Osteoblast (primary cell): Measurements from ENCODE around the gene CYP3A4. TPM values are rescaled to one million over a fixed set of nuclear protein-coding genes. Genes with fewer than 3 reads are reported as not detected.
A peak's percentile ranks its signal among the peaks of the same experiment; 100 is the strongest.
"Not testable (repeated sequence)": the region's sequence is repeated elsewhere in the genome, so short reads cannot be mapped to it uniquely, and the experiment has no call there.

Experiments used
- DNase-seq: peaks from one replicate; pipeline ENCODE4 v3.0.0; 2011; ENCODE audit warnings: low spot score, mixed read lengths; ENCODE audit not compliant: insufficient read length; ENCODE audit errors: missing footprints
- H2AFZ ChIP-seq: 2 replicates; pipeline ENCODE4 v1.6.0; 2011; ENCODE audit warnings: mild to moderate bottlenecking, low read length
- H3K27ac ChIP-seq: 2 replicates; pipeline ENCODE4 v1.5.1; 2011; ENCODE audit warnings: mild to moderate bottlenecking, low read depth, low read length, moderate library complexity
- H3K27me3 ChIP-seq: 2 replicates; pipeline ENCODE4 v1.6.0; 2012; ENCODE audit warnings: mild to moderate bottlenecking, control low read depth, inconsistent platforms, low read length, moderate library complexity; ENCODE audit not compliant: insufficient read depth
- H3K36me3 ChIP-seq: 2 replicates; pipeline ENCODE4 v1.5.1; 2011; ENCODE audit warnings: mild to moderate bottlenecking, low read length, control low read depth, moderate library complexity; ENCODE audit not compliant: insufficient read depth
- H3K4me1 ChIP-seq: 2 replicates; pipeline ENCODE4 v1.5.1; 2011; ENCODE audit warnings: mild to moderate bottlenecking, low read length, control low read depth, moderate library complexity; ENCODE audit not compliant: insufficient read depth
- H3K4me2 ChIP-seq: 2 replicates; pipeline ENCODE4 v1.6.0; 2011; ENCODE audit warnings: mild to moderate bottlenecking, low read length; ENCODE audit not compliant: insufficient read depth
- H3K4me3 ChIP-seq: fragments of 200-600 bp; sonication (generic); 3 replicates; pipeline ENCODE4 v1.5.1; 2012; ENCODE audit warnings: mild to moderate bottlenecking, low read length, inconsistent platforms; ENCODE audit not compliant: insufficient read depth
- H3K79me2 ChIP-seq: 2 replicates; pipeline ENCODE4 v1.6.0; 2012; ENCODE audit warnings: mild to moderate bottlenecking, low read length, control low read depth, inconsistent platforms; ENCODE audit not compliant: insufficient read depth
- H3K9me3 ChIP-seq: 2 replicates; pipeline ENCODE4 v1.5.1; 2011; ENCODE audit warnings: low read depth, low read length, control low read depth
- H4K20me1 ChIP-seq: 2 replicates; pipeline ENCODE4 v1.6.0; 2012; ENCODE audit warnings: mild to moderate bottlenecking, low read length, control low read depth; ENCODE audit not compliant: insufficient read depth
- total RNA-seq: library from RNA; depleted of rRNA; stranded (reverse); fragments of >200 nt; gene quantifications from 2 replicates; pipeline ENCODE4 v1.2.3, GENCODE V29; 2012
- TF ChIP-seq, protein P1 (sequence below): IDR thresholded peaks from 2 replicates; pipeline ENCODE4 v1.5.1; 2011; ENCODE audit warnings: mild to moderate bottlenecking, low read depth, low read length, moderate library complexity; ENCODE audit errors: extremely low read depth

CYP3A4 gene
- total RNA-seq, 1 donor: not detected

DNA sequence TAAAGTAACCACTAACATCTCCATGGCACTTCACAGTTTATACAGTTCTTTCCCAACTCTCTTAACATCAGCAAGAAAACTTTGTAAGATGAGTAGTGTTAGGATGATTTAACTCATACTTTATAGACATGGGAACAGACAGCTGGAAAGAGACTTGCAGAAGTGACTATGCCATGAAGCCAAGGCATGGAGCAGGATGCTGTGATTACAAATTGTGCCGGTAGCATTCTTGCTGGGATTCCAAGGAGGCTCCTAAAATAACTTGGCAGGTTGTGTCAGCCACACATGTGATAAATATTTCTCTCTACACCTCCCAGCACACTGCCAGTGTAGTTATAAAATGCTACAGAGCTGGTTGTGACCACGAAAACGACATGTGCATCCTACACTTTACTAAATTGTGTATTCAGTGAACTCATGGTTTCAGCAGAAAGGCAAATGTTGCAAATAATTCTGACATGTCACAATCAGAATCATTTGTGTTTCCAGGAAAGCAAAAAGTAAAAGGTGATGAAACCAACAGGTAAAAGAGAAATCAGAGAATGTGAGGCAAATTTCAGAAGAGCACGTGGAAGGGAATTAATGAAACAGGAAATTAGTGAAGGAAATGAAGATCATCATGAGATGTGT is 5.6 kb upstream of the CYP3A4 start:
- Histone ChIP-seq H3K27me3 (no peaks in the 10 kb centered on the region), H2AFZ (no peak overlapping the region), H4K20me1 (no peaks in the 10 kb centered on the region), H3K27ac (peak overlapping the region; percentile 3), H3K4me2 (no peak overlapping the region), H3K79me2 (no peaks in the 10 kb centered on the region), H3K9me3 (no peaks in the 10 kb centered on the region), H3K36me3 (no peaks in the 10 kb centered on the region), H3K4me1 (peaks cover 30% of the 10 kb centered on the region), H3K4me3 (no peak overlapping the region)
- DNase-seq: no peak
- TF ChIP-seq, protein P1, sequence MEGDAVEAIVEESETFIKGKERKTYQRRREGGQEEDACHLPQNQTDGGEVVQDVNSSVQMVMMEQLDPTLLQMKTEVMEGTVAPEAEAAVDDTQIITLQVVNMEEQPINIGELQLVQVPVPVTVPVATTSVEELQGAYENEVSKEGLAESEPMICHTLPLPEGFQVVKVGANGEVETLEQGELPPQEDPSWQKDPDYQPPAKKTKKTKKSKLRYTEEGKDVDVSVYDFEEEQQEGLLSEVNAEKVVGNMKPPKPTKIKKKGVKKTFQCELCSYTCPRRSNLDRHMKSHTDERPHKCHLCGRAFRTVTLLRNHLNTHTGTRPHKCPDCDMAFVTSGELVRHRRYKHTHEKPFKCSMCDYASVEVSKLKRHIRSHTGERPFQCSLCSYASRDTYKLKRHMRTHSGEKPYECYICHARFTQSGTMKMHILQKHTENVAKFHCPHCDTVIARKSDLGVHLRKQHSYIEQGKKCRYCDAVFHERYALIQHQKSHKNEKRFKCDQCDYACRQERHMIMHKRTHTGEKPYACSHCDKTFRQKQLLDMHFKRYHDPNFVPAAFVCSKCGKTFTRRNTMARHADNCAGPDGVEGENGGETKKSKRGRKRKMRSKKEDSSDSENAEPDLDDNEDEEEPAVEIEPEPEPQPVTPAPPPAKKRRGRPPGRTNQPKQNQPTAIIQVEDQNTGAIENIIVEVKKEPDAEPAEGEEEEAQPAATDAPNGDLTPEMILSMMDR: no peak

DNA sequence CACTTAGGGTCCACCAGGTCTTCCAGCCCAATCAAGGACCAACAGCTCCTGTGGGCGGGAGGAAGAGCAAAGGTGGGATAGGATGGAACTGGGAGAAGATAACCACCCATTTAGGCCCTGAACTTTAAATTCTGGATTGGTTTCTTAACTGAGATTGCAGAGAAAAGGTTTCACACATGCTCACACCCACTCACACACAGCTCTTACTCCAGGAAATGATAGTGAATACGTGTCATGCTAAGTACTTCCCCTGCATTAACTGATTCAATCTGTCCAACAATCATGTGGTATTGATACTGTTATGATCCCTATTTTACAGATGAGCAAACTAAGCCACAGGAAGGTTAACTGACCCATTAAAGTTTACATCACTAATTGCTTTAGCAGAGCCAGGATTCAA is 4.6 kb upstream of the CYP3A4 start:
- Histone ChIP-seq H3K9me3 (no peaks in the 10 kb centered on the region), H3K36me3 (no peaks in the 10 kb centered on the region), H2AFZ (no peak overlapping the region), H4K20me1 (no peaks in the 10 kb centered on the region), H3K27me3 (no peaks in the 10 kb centered on the region), H3K79me2 (no peaks in the 10 kb centered on the region), H3K4me3 (no peak overlapping the region), H3K4me2 (no peak overlapping the region), H3K27ac (no peak overlapping the region), H3K4me1 (peaks cover 30% of the 10 kb centered on the region)
- TF ChIP-seq, protein P1: no peak
- no peak for DNase-seq

DNA sequence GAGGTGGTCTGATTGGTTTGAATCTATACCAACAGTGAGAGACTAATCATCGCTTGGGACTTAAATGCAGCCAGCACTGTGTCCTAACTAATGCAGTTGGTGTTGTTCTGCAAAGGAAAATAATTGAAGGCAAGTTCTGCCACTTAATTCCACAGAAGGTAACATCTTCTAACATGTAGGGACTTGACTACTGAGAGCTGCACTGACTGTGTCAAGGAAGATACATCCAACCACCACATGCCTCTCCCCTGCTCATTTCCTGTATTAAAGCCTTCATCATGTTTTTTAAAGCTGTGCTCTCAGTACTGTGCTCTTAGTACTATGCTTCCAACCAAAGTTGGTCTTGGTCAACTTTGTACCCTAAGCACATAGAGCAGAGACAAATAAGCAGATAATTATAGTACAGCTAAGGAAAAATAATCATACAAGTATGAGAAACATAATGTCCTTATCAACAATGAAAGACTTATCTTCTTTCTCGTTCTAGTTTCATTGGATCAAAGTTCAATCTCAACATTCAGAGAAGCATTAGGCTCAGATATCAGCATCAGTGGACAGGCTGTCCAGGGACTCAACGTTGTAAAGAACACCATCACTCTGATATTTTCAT is 2.8 kb upstream of the CYP3A4 start:
- H3K4me3 ChIP-seq: no peak overlapping the region

GRCh38 chr7:99785654-99786053 is 1.7 kb upstream of the CYP3A4 start:
- H3K4me3 ChIP-seq, H3K9me3 ChIP-seq, H4K20me1 ChIP-seq, DNase-seq, H3K79me2 ChIP-seq, H3K36me3 ChIP-seq, H2AFZ ChIP-seq, H3K27ac ChIP-seq, H3K4me2 ChIP-seq: not testable (repeated sequence)
- Histone ChIP-seq H3K27me3 (peaks cover 17% of the 10 kb centered on the region), H3K4me1 (peaks cover 19% of the 10 kb centered on the region)

More for the DNA sequence above, 2.8 kb upstream of the CYP3A4 start:
- no peaks in the 10 kb centered on the region for H3K36me3 ChIP-seq
- TF ChIP-seq, protein P1: no peak
- H3K4me2 ChIP-seq: no peak overlapping the region
- H3K27me3 ChIP-seq: peaks cover 7% of the 10 kb centered on the region
- DNase-seq: no peak
- no peaks in the 10 kb centered on the region for H4K20me1 ChIP-seq
- H3K79me2 ChIP-seq: no peaks in the 10 kb centered on the region
- H3K4me1 ChIP-seq: peaks cover 25% of the 10 kb centered on the region
- H3K9me3 ChIP-seq: no peaks in the 10 kb centered on the region
- no peak overlapping the region for H3K27ac ChIP-seq
- no peak overlapping the region for H2AFZ ChIP-seq
